ENCODE measurements around the gene TLCD5.

Gene TLCD5

GRCh38 chr11:120327311-120327710 is 2.2 kb downstream of the TLCD5 start:
- H3K27me3 Mint-ChIP-seq = peaks cover 93% of the 10 kb centered on the region
- no peak overlapping the region for H3K27ac Mint-ChIP-seq
- ATAC-seq = no peak
- no peak overlapping the region for H3K4me3 Mint-ChIP-seq
- no peaks in the 10 kb centered on the region for H3K36me3 Mint-ChIP-seq
- H3K9me3 Mint-ChIP-seq = no peaks in the 10 kb centered on the region
- H3K4me1 Mint-ChIP-seq = peaks cover 13% of the 10 kb centered on the region

DNA sequence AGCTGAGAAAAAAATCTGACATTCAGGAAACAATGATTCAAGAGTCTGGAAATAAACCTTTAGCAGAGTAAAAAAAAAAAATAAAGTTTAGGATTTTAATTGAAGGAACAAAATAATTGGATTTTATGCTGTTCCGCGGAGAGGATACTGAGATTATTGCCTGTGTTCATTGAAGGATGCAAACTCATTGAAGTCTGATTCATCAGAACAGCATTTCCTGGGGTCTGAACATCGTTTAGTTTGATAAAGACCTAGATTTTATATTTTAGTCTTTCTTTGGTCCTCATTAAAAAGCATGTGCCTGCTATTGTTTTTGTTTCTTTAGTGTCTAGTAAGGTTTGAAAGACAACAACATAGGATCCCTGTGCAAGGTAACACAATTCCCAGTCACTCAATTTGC is 4.5 kb downstream of the TLCD5 start:
- Mint-ChIP-seq H3K4me3 (no peak overlapping the region), H3K27ac (no peak overlapping the region), H3K36me3 (no peaks in the 10 kb centered on the region), H3K27me3 (peaks cover 83% of the 10 kb centered on the region), H3K4me1 (peaks cover 12% of the 10 kb centered on the region), H3K9me3 (no peaks in the 10 kb centered on the region)
- no peak for ATAC-seq

- no peak for ATAC-seq
- H3K27ac Mint-ChIP-seq = no peak overlapping the region
- H3K4me1 Mint-ChIP-seq = peaks cover 10% of the 10 kb centered on the region
- no peaks in the 10 kb centered on the region for H3K9me3 Mint-ChIP-seq
- peaks cover 80% of the 10 kb centered on the region for H3K27me3 Mint-ChIP-seq
- H3K4me3 Mint-ChIP-seq = no peak overlapping the region
- no peaks in the 10 kb centered on the region for H3K36me3 Mint-ChIP-seq
Observed at GRCh38 chr11:120330045-120330444, 4.9 kb downstream of the TLCD5 start.

- Mint-ChIP-seq H3K4me3 (no peak overlapping the region), H3K27me3 (peaks cover 72% of the 10 kb centered on the region), H3K27ac (no peak overlapping the region), H3K36me3 (no peaks in the 10 kb centered on the region), H3K4me1 (peaks cover 6% of the 10 kb centered on the region), H3K9me3 (no peaks in the 10 kb centered on the region)
- no peak for ATAC-seq
Observed at GRCh38 chr11:120331301-120331996, 6.3 kb downstream of the TLCD5 start.

DNA sequence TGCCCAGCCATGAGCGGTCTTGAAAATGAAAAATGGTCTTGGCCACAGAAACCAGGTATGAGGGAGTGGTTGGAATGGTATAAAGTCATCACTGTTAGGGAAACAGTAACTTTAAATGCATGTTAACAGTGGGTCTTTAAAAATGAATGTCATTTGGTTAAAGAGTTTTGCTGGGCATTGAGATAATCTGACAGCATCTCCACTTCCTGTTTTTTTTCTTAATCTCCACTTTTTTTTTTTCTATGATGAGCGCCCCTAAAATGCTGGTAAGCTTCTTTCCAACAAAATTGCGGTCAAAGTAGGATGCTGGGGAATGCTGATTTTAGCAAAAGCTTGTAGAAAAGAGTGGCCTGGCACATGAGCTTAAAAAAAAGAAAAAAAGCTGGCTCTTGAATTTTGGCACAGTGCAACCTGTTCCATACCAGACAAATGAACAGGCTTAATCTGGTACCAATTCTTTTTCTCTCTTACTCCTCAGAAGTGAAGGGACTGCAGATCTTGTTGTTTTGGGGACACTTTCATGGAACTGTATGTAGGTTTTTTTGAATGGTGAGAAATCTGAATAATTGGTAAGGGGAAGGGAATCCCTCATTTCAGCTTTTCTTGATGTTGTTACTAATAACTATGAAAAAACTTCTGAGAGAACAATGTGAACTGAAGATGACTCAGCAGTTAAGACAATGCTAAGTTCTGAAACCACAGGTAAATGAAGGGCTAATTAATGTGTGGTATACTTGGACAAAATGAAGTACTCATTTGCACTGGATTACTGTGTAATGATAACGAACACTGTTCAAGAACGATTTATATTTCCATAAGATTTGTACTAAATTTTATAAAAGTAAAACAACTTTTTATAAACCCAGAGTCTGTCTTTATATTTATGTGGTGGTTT is 8.0 kb downstream of the TLCD5 start:
- Mint-ChIP-seq H3K36me3 (no peaks in the 10 kb centered on the region), H3K9me3 (no peaks in the 10 kb centered on the region), H3K27me3 (peaks cover 69% of the 10 kb centered on the region), H3K4me1 (peaks cover 20% of the 10 kb centered on the region), H3K4me3 (no peak overlapping the region), H3K27ac (no peak overlapping the region)
- ATAC-seq = no peak

- Mint-ChIP-seq H3K27ac (no peak overlapping the region), H3K27me3 (peaks cover 64% of the 10 kb centered on the region)
Observed at GRCh38 chr11:120333801-120334200, 8.7 kb downstream of the TLCD5 start.

GRCh38 chr11:120334332-120334731 is 9.2 kb downstream of the TLCD5 start:
- Mint-ChIP-seq H3K27ac (no peak overlapping the region), H3K36me3 (no peaks in the 10 kb centered on the region), H3K4me3 (no peak overlapping the region), H3K27me3 (peaks cover 60% of the 10 kb centered on the region), H3K9me3 (no peaks in the 10 kb centered on the region), H3K4me1 (peaks cover 23% of the 10 kb centered on the region)
- no peak for ATAC-seq

More at GRCh38 chr11:120333801-120334200, 8.7 kb downstream of the TLCD5 start:
- Mint-ChIP-seq H3K9me3 (no peaks in the 10 kb centered on the region), H3K4me1 (peaks cover 22% of the 10 kb centered on the region), H3K4me3 (no peak overlapping the region), H3K36me3 (no peaks in the 10 kb centered on the region)
- no peak for ATAC-seq

DNA sequence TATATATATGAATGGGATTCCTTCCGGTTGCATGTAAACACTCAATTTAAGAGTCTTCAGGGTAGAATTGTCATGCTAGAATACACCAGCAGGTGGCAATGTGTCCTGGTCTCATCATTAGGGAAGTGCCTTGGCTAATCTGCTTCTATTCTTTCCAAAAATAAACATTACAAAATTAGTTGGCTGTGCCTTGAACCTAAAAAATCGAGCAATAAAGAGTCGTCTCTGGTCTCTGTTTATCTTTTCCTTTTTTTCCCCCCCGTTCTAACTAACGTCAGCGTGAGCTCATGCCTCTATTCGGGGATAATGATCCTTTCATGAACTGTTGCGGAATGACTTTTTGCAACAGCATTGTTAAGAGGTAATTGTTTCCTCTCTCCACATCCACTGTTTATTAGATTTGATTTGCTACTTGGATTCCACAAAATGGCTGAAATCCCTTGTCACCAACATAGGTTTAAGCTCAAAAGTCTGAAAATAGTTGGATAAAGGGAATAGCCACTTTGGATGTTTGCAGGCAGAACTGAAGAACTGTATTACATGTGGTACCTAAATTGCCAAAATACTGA is 9.9 kb downstream of the TLCD5 start:
- Mint-ChIP-seq H3K9me3 (no peaks in the 10 kb centered on the region), H3K4me1 (peaks cover 30% of the 10 kb centered on the region), H3K27ac (no peak overlapping the region), H3K36me3 (no peaks in the 10 kb centered on the region), H3K27me3 (peaks cover 60% of the 10 kb centered on the region), H3K4me3 (peak overlapping the region; percentile 68)
- no peak for ATAC-seq

GRCh38 chr11:120335556-120335907 is 10.4 kb downstream of the TLCD5 start:
- Mint-ChIP-seq H3K9me3 (no peaks in the 10 kb centered on the region), H3K36me3 (no peaks in the 10 kb centered on the region)
- peak; percentile 62 for ATAC-seq

DNA sequence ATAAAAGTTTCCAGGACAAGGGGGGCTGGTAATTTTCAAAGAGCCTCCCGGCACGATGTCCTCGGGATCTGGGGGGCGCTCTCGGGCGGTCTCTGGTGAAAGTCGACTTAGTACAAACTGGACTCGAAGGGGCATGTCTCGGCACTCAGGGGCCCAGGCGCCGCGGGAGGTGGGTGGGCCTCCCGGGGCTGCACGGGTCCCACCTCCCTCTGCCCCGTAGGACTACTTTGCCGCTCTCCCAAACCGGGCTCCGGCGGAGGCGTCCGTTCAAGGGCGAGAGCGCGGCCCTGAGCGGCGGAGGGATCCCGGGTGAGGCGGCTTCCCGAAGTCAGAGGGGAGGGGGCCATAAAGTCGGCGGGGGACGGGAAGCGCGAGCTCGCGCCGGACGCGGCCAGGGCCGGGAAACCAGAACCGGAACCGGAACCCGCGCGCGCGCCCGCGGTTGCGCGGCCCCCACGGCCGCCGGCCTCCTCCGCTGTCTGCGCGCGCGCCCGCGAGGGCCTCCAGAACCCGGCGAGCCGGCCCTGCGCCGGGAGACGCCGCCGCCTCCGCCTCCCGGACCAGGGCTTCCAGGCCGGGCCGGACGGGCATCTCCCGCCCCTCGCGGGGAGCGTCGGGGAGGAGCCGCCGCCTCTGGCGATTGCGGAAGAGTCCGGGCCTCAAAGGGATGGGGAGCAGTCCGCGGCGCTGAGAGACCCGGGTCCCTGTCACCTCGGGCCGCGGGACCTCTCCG is 11.0 kb downstream of the TLCD5 start, which contains the start of gene ARHGEF12:
Gene ARHGEF12 (plus strand): TSS at position 506 of the 733 bp plus-strand sequence. CDS start 831 bp downstream, outside the sequence.
- H3K36me3 Mint-ChIP-seq = no peaks in the 10 kb centered on the region
- peak within 1 kb of the TSS; percentile 74 for H3K27ac Mint-ChIP-seq
- H3K9me3 Mint-ChIP-seq = no peaks in the 10 kb centered on the region
- H3K4me1 Mint-ChIP-seq = peaks cover 31% of the 10 kb centered on the region
- H3K27me3 Mint-ChIP-seq = peaks cover 55% of the 10 kb centered on the region
- H3K4me3 Mint-ChIP-seq = peak within 1 kb of the TSS; percentile 89
- peak; percentile 88 for ATAC-seq

More at GRCh38 chr11:120335556-120335907, 10.4 kb downstream of the TLCD5 start:
- Mint-ChIP-seq H3K27ac (no peak overlapping the region), H3K4me3 (peak overlapping the region; percentile 68), H3K4me1 (peaks cover 31% of the 10 kb centered on the region), H3K27me3 (peaks cover 60% of the 10 kb centered on the region)

GRCh38 chr11:120336641-120337354 is 11.7 kb downstream of the TLCD5 start:
- peaks cover 51% of the 10 kb centered on the region for H3K27me3 Mint-ChIP-seq
- H3K9me3 Mint-ChIP-seq = no peaks in the 10 kb centered on the region
- H3K27ac Mint-ChIP-seq = peak overlapping the region; percentile 74
- H3K4me1 Mint-ChIP-seq = peaks cover 31% of the 10 kb centered on the region
- peak overlapping the region; percentile 89 for H3K4me3 Mint-ChIP-seq
- H3K36me3 Mint-ChIP-seq = no peaks in the 10 kb centered on the region
- ATAC-seq = peak; percentile 75

GRCh38 chr11:120337355-120338106 is 12.4 kb downstream of the TLCD5 start:
- Mint-ChIP-seq H3K9me3 (peaks cover 4% of the 10 kb centered on the region), H3K27ac (peak overlapping the region; percentile 74), H3K27me3 (peaks cover 51% of the 10 kb centered on the region), H3K4me3 (peak overlapping the region; percentile 89), H3K36me3 (peaks cover 6% of the 10 kb centered on the region), H3K4me1 (peaks cover 36% of the 10 kb centered on the region)
- ATAC-seq = no peak

GRCh38 chr11:120338107-120338933 is 13.2 kb downstream of the TLCD5 start:
- Mint-ChIP-seq H3K4me1 (peaks cover 37% of the 10 kb centered on the region), H3K27ac (no peak overlapping the region), H3K27me3 (peaks cover 45% of the 10 kb centered on the region), H3K9me3 (peaks cover 4% of the 10 kb centered on the region), H3K36me3 (peaks cover 6% of the 10 kb centered on the region), H3K4me3 (no peak overlapping the region)
- no peak for ATAC-seq
